IPS-18a (cell line): Measurements from ENCODE around the gene ZNF76.

Experiments used
- H3K27ac ChIP-seq: one replicate; pipeline ENCODE4 v1.5.1; 2013; ENCODE audit warnings: low read length
- H3K27me3 ChIP-seq: one replicate; pipeline ENCODE4 v1.6.1; 2013; ENCODE audit warnings: mild to moderate bottlenecking, low read length; ENCODE audit not compliant: control insufficient read depth, insufficient read depth
- H3K36me3 ChIP-seq: one replicate; pipeline ENCODE4 v1.6.1; 2013; ENCODE audit warnings: low read depth, low read length; ENCODE audit not compliant: control insufficient read depth
- H3K4me1 ChIP-seq: one replicate; pipeline ENCODE4 v1.6.1; 2013; ENCODE audit warnings: low read depth, low read length; ENCODE audit not compliant: control insufficient read depth
- H3K4me3 ChIP-seq: one replicate; pipeline ENCODE4 v1.5.1; 2013; ENCODE audit warnings: low read length
- H3K9ac ChIP-seq: one replicate; pipeline ENCODE4 v1.6.1; 2013; ENCODE audit warnings: mild to moderate bottlenecking, low read length, moderate library complexity
- H3K9me3 ChIP-seq: one replicate; pipeline ENCODE4 v1.6.1; 2013; ENCODE audit warnings: low read depth, low read length; ENCODE audit not compliant: control insufficient read depth

Gene ZNF76

GRCh38 chr6:35219683-35220326 lies 39.7 kb upstream of the ZNF76 start:
- Histone ChIP-seq H3K4me3 (no peak overlapping the region), H3K36me3 (no peaks in the 10 kb centered on the region), H3K27me3 (peaks cover 79% of the 10 kb centered on the region), H3K4me1 (peaks cover 31% of the 10 kb centered on the region), H3K9me3 (no peaks in the 10 kb centered on the region), H3K27ac (no peak overlapping the region), H3K9ac (no peak overlapping the region)

- no peak overlapping the region for H3K9ac ChIP-seq
- peaks cover 70% of the 10 kb centered on the region for H3K27me3 ChIP-seq
- no peak overlapping the region for H3K4me3 ChIP-seq
- H3K36me3 ChIP-seq: no peaks in the 10 kb centered on the region
- no peaks in the 10 kb centered on the region for H3K9me3 ChIP-seq
- H3K27ac ChIP-seq: no peak overlapping the region
- H3K4me1 ChIP-seq: peaks cover 23% of the 10 kb centered on the region
These were observed 38.8 kb upstream of the ZNF76 start for GRCh38 chr6:35220711-35221110.

GRCh38 chr6:35223396-35223795 lies 36.1 kb upstream of the ZNF76 start:
- H3K9me3 ChIP-seq: no peaks in the 10 kb centered on the region
- H3K36me3 ChIP-seq: no peaks in the 10 kb centered on the region
- no peak overlapping the region for H3K9ac ChIP-seq
- no peak overlapping the region for H3K4me3 ChIP-seq
- H3K27me3 ChIP-seq: peaks cover 47% of the 10 kb centered on the region
- H3K4me1 ChIP-seq: peaks cover 1% of the 10 kb centered on the region
- no peak overlapping the region for H3K27ac ChIP-seq

- Histone ChIP-seq H3K4me3 (no peak overlapping the region), H3K27ac (no peak overlapping the region), H3K9ac (no peak overlapping the region), H3K36me3 (no peaks in the 10 kb centered on the region), H3K27me3 (peaks cover 33% of the 10 kb centered on the region), H3K4me1 (no peaks in the 10 kb centered on the region), H3K9me3 (no peaks in the 10 kb centered on the region)
These were observed 34.8 kb upstream of the ZNF76 start for GRCh38 chr6:35224720-35225119.

GRCh38 chr6:35228481-35228880 lies 31.1 kb upstream of the ZNF76 start:
- no peaks in the 10 kb centered on the region for H3K9me3 ChIP-seq
- no peaks in the 10 kb centered on the region for H3K36me3 ChIP-seq
- H3K27me3 ChIP-seq: peaks cover 6% of the 10 kb centered on the region
- H3K27ac ChIP-seq: no peak overlapping the region
- H3K9ac ChIP-seq: no peak overlapping the region
- no peaks in the 10 kb centered on the region for H3K4me1 ChIP-seq
- H3K4me3 ChIP-seq: no peak overlapping the region

- H3K9ac ChIP-seq: no peak overlapping the region
- no peaks in the 10 kb centered on the region for H3K4me1 ChIP-seq
- no peaks in the 10 kb centered on the region for H3K9me3 ChIP-seq
- H3K4me3 ChIP-seq: no peak overlapping the region
- no peaks in the 10 kb centered on the region for H3K36me3 ChIP-seq
- H3K27me3 ChIP-seq: no peaks in the 10 kb centered on the region
- H3K27ac ChIP-seq: no peak overlapping the region
These were observed 30.2 kb upstream of the ZNF76 start for GRCh38 chr6:35229304-35229703.

GRCh38 chr6:35230498-35230897 lies 29.0 kb upstream of the ZNF76 start:
- Histone ChIP-seq H3K27me3 (no peaks in the 10 kb centered on the region), H3K36me3 (no peaks in the 10 kb centered on the region), H3K9ac (no peak overlapping the region), H3K4me1 (no peaks in the 10 kb centered on the region), H3K27ac (no peak overlapping the region), H3K4me3 (no peak overlapping the region), H3K9me3 (no peaks in the 10 kb centered on the region)

- Histone ChIP-seq H3K36me3 (no peaks in the 10 kb centered on the region), H3K27me3 (no peaks in the 10 kb centered on the region), H3K9me3 (no peaks in the 10 kb centered on the region), H3K9ac (no peak overlapping the region), H3K4me1 (no peaks in the 10 kb centered on the region), H3K27ac (no peak overlapping the region), H3K4me3 (no peak overlapping the region)
These were observed 28.6 kb upstream of the ZNF76 start for GRCh38 chr6:35230950-35231349.

- Histone ChIP-seq H3K4me1 (peaks cover 3% of the 10 kb centered on the region), H3K36me3 (no peaks in the 10 kb centered on the region), H3K27me3 (peaks cover 2% of the 10 kb centered on the region), H3K27ac (no peak overlapping the region), H3K4me3 (no peak overlapping the region), H3K9ac (no peak overlapping the region), H3K9me3 (no peaks in the 10 kb centered on the region)
These were observed 28.0 kb upstream of the ZNF76 start for GRCh38 chr6:35231563-35231962.

GRCh38 chr6:35234901-35235300 lies 24.6 kb upstream of the ZNF76 start:
- Histone ChIP-seq H3K9ac (no peak overlapping the region), H3K36me3 (no peaks in the 10 kb centered on the region), H3K27me3 (peaks cover 30% of the 10 kb centered on the region), H3K4me1 (peaks cover 26% of the 10 kb centered on the region), H3K4me3 (no peak overlapping the region), H3K9me3 (no peaks in the 10 kb centered on the region), H3K27ac (no peak overlapping the region)

GRCh38 chr6:35236223-35236622 lies 23.3 kb upstream of the ZNF76 start:
- H3K9me3 ChIP-seq: no peaks in the 10 kb centered on the region
- no peak overlapping the region for H3K27ac ChIP-seq
- H3K4me1 ChIP-seq: peaks cover 29% of the 10 kb centered on the region
- H3K27me3 ChIP-seq: peaks cover 36% of the 10 kb centered on the region
- H3K9ac ChIP-seq: no peak overlapping the region
- H3K36me3 ChIP-seq: no peaks in the 10 kb centered on the region
- no peak overlapping the region for H3K4me3 ChIP-seq

- no peaks in the 10 kb centered on the region for H3K36me3 ChIP-seq
- H3K4me3 ChIP-seq: no peak overlapping the region
- H3K27me3 ChIP-seq: peaks cover 36% of the 10 kb centered on the region
- no peak overlapping the region for H3K9ac ChIP-seq
- H3K9me3 ChIP-seq: no peaks in the 10 kb centered on the region
- no peak overlapping the region for H3K27ac ChIP-seq
- H3K4me1 ChIP-seq: peaks cover 34% of the 10 kb centered on the region
These were observed 22.1 kb upstream of the ZNF76 start for GRCh38 chr6:35237476-35237875.
